ENCODE results near the gene VARS2. TPM values are rescaled to one million over a fixed set of nuclear protein-coding genes. Genes with fewer than 3 reads are reported as not detected.

Gene VARS2
- total and polyA plus RNA-seq, 9 of the 15 experiments (the other 6 are each of a cell fraction or from before 2014, with no cell fraction given), result 1.6 to 53.6 (median 29.9) TPM

- TF ChIP-seq STAT6 (CRISPR knock-in tag; IDR thresholded peaks at IDR 0.05) (0 out of 2 replicates have a peak, but pooled peaks have one; percentile 31), GTF2E2 (tag; IDR thresholded peaks at IDR 0.05) (peak; percentile 67; the same call in 1 of the 2 replicates), POLR2AphosphoS5 (IDR thresholded peaks at IDR 0.05; ENCODE audit: control insufficient read depth, insufficient read depth, low read depth, low read length) (peak; percentile 15; the same call in 1 of the 2 replicates), NKRF (IDR thresholded peaks at IDR 0.05; ENCODE audit: borderline replicate concordance) (peak; percentile 74), ZNF239 (CRISPR knock-in tag; IDR thresholded peaks at IDR 0.05) (peak; percentile 60; the same call in 1 of the 2 replicates), MTA1 (IDR thresholded peaks at IDR 0.05; ENCODE audit: borderline replicate concordance) (peak; percentile 79), ZEB2 (IDR thresholded peaks at IDR 0.05) (peak; percentile 100), ELF2 (CRISPR knock-in tag; IDR thresholded peaks at IDR 0.05) (0 out of 2 replicates have a peak, but pooled peaks have one; percentile 43), MYC (IDR thresholded peaks at IDR 0.05; ENCODE audit: low read depth, low read length) (peak; percentile 95), MYC (CRISPR knock-in tag; IDR thresholded peaks at IDR 0.05; ENCODE audit: borderline replicate concordance, low read depth) (peak; percentile 94), ZNF583 (CRISPR knock-in tag; IDR thresholded peaks at IDR 0.05) (peak; percentile 94), CBFB (CRISPR knock-in tag; IDR thresholded peaks at IDR 0.05) (peak; percentile 74; the same call in 1 of the 2 replicates), RBM17 (IDR thresholded peaks at IDR 0.05; ENCODE audit: borderline replicate concordance, low read depth, low read length) (no peak), SMARCC2 (IDR thresholded peaks at IDR 0.05; ENCODE audit: low read depth) (0 out of 2 replicates have a peak, but pooled peaks have one; percentile 42), ESRRA (IDR thresholded peaks at IDR 0.05; ENCODE audit: borderline replicate concordance, low read depth) (peak; percentile 81), TAL1 (IDR thresholded peaks at IDR 0.05) (0 out of 2 replicates have a peak, but pooled peaks have one; percentile 35), ETS2 (tag; IDR thresholded peaks at IDR 0.05; ENCODE audit: borderline replicate concordance, poor library complexity, severe bottlenecking) (no peak), UBTF (IDR thresholded peaks at IDR 0.05; ENCODE audit: borderline replicate concordance in 1 of 2, low read depth in 2 of 2, low read length in 2 of 2) (peak in 1 of 2 experiments; percentile 14; a peak in 2 of 4 replicates), KLF13 (tag; IDR thresholded peaks at IDR 0.05; ENCODE audit: borderline replicate concordance, low read depth) (peak; percentile 99), FOXJ2 (tag; IDR thresholded peaks at IDR 0.05) (peak; percentile 97)
These were observed 6.1 kb upstream of the VARS2 start, which contains the start of gene GTF2H4 (continued) for GRCh38 chr6:30907758-30908591.

Measured in K562 (cell line).